HT-29 (cell line): ENCODE measurements around the gene SAXO1. TPM values are rescaled to one million over a fixed set of nuclear protein-coding genes. Genes with fewer than 3 reads are reported as not detected.
"Not testable (repeated sequence)": the region's sequence is repeated elsewhere in the genome, so short reads cannot be mapped to it uniquely, and the experiment has no call there.

Experiments used
- DNase-seq: peaks from one replicate; pipeline ENCODE4 v3.0.0-alpha.2; 2015; ENCODE audit warnings: low spot score
- total RNA-seq: library from RNA; depleted of rRNA; stranded (reverse); fragments of >200 nt; shearing (Covaris generic); gene quantifications from 2 replicates; pipeline ENCODE4 v1.2.3, GENCODE V29; 2014

The SAXO1 gene
- total RNA-seq, 1 experiment from 2014 or later, result not detected

DNA sequence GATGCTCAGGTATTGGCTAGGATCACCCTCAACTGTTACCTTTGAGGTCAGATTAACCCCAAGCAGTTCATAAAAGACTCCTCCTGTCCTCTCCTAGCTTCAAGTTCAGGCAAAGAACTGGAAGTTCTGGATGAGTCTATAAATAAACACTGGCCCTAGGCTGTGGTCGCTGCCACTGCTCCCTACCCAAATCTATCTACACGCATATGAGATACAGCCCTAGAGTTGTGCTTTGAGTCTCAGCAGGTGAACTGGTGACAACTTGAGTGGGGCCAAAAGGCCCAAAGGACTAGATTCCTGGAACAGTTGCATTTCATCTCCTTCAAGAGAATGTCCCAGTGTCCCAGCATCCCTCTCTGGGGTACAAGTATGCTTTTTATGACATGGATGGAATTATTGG is 62.6 kb downstream of the SAXO1 start:
- no peak for DNase-seq

DNA sequence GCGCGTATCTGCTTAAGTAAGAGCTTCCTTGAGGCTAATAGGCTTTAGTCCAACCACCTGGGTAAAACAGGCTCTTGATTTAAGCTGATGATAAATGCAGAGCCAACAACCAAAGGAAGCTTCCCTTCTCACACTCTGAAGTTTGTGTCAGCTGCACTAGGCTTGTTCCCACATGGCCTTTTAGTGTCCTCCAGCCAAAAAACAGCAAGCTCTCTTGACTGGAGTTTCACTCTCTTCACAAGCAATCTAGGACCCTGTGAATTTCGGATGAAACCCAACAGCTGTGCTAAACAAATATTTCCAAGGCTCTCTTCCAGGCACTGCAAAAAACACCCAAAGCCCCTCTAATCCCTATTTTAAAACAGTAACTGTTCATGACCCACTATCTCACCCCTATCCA is 63.9 kb downstream of the SAXO1 start:
- no peak for DNase-seq

- no peak for DNase-seq
Measured at GRCh38 chr9:18955626-18956025, 77.4 kb downstream of the SAXO1 start.

- no peak for DNase-seq
Measured at GRCh38 chr9:18951936-18952335, 81.1 kb downstream of the SAXO1 start.

- no peak for DNase-seq
Measured at GRCh38 chr9:18947892-18948339, 85.1 kb downstream of the SAXO1 start.

DNA sequence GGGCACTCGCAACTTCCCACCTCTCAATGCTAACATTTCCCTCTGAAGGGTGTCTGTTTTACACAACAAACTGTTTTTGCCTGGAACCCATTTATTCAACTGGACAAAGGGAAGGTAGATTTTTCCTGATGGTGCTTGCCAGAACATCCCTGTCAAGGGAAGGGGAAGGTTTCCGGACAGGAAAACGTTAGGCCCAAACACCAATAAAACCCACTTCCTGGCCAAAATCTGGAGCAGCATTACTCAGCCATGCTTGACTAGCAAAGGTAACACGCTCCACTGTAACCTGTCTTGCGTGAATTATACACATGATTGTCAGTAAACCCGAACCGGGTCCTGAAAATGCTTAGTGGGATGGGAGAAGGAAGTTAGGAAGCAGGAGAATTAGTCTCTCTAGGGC is 90.2 kb downstream of the SAXO1 start:
- no peak for DNase-seq

- no peak for DNase-seq
Measured at GRCh38 chr9:18941060-18941740, 91.8 kb downstream of the SAXO1 start.

DNA sequence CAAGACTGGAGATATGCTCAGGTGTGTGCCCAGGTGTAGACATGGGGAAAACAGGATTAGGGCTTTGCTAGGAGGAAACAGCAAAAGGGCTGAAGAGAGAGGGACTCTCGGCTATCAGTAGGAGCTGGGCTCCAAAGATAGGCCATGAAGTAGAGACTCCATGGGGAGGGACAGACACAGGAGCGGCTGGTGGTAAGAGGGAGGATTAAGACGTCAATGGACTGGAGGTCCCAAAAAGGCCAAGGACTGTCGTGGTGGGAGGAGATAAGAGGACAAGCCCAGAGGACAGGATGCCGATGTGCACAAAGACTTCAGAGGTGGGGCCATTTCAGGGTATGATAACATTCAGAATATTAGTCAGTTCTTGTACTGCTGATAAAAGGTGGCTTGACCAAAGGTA is 93.1 kb downstream of the SAXO1 start:
- no peak for DNase-seq

DNA sequence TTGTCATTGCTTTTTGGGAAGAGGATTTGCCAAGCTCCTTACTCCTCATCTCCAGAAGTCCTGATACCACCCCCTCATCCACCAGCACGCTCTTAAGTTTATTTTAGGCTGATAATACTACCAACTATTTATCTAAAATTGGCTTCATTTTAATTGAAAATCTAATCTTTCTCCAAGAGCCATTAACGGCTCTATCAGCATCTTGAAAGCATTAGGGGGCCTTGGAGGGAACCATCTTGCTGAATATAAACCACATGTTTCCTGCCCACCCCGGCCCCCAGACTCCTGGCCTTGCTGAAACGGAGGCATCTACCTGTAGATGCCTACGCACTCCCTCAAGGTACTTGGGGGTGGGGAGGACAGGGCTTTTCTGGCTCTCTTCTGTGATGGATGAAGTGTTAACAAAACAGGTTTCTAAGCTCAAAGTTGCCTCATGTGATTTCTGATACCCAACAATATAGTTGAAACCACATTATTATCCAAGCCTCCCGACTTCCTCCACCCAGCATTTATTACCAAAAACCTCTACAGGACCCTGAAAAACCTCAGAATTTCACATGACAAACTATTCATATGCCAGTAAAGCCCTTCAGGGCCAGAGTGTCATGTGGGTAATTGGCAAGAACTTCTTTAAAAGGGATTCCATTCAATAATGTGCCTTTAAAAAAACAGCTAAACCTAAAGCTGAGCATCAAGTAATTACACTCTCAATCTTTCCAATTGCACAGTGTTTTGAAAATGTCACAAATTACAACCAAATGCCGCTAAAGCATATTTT is 96.7 kb downstream of the SAXO1 start:
- DNase-seq, result no peak

GRCh38 chr9:18935541-18935940 is 97.5 kb downstream of the SAXO1 start:
- DNase-seq, result no peak

- DNase-seq, result not testable (repeated sequence)
Measured at GRCh38 chr9:18930611-18931010, 102.4 kb downstream of the SAXO1 start.

- DNase-seq, result no peak
Measured at GRCh38 chr9:18928711-18929110, 104.3 kb downstream of the SAXO1 start.

DNA sequence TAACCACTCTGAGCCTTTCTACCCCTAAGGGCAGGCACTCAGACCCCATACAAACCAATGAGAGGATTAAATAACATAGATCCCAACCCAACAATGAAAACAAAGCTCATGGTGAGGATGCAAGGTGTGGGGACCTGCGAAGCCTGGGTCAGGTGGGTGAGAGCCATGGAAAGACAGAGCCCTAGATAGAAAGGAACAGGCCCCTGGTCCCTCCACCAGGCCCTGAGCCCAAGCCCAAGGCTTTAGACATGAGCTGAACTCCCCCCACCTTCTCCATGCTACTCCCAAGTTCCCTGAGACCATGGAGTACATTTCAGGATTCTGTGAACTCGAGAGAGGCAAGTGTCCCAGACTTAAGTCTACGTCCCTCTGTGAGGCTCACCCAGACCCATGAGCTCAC is 106.5 kb downstream of the SAXO1 start:
- DNase-seq, result no peak

DNA sequence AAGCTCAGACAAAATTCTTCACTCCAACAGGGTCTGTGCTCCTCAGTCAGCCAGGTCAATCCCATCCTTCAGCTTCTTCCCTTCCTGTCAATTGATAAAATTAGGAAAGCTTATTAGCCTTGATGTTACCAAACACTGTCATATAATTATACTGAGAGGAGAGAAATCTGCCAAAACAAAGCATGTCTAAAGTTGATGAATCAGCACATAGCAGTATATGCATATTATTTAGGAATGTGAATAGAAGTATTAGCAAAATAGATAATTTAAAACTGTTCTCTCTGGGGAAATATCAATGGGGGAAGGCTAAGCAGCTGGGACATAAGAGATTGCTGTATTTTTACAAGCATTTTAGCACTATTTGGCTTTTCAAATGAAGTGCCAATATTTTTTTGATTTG is 107.1 kb downstream of the SAXO1 start:
- DNase-seq, result no peak

GRCh38 chr9:18923671-18924430 is 109.2 kb downstream of the SAXO1 start:
- DNase-seq, result no peak

DNA sequence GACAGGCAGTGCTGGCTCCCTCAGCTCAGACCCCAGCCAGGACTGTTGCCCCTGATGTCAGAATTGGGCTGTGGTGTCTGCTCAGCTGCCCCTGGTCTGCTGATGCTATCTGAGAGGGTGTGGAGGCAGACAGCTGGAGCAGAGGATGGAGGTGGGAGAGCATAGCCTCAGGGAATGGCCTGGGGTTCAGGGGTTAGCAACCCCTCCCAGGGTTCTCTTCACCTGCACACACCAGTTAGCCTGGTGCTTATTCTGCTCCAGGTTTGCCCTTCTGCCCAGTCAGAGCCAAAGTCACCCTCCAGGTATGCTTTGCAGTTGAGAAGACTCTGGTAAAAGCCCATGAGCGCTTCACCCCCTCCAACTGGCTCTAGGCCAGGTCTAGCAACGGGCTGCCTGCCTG is 109.8 kb downstream of the SAXO1 start:
- no peak for DNase-seq

- no peak for DNase-seq
Measured at GRCh38 chr9:18922161-18922885, 110.7 kb downstream of the SAXO1 start.

GRCh38 chr9:18921366-18922075 is 111.5 kb downstream of the SAXO1 start:
- DNase-seq, result no peak

- DNase-seq, result no peak
Measured at GRCh38 chr9:18920141-18921084, 112.6 kb downstream of the SAXO1 start.
